Posterior vena cava (tissue), 2 donors: ENCODE measurements around the gene ACBD7. TPM values are rescaled to one million over a fixed set of nuclear protein-coding genes. Genes with fewer than 3 reads are reported as not detected.

Experiments
- DNase-seq: peaks from one replicate; pipeline ENCODE4 v3.0.0-alpha.2; 2020; ENCODE audit warnings: low spot score
- intact Hi-C, 2 donors: fragments of 100-400 bp; cut with DNase I; formaldehyde crosslinking; loops; one replicate each; pipeline versions ENCODE4 v1.14.1 to v1.14.2; 2022 to 2023
- total RNA-seq, 2 donors: library from RNA; stranded (reverse); fragmentation: NEBNext Ultra II Directional; extraction: Animal tissue kit (Norgen Biotek cat#: 25700); gene quantifications; one replicate each; pipeline ENCODE4 v1.2.1, GENCODE V29; 2021
- donor health status: DM: yes; HTN: yes; CAD: no.
- donor health status: DM: yes; HTN: yes; CAD: no.

Gene ACBD7
- total RNA-seq, 2 donors from 2014 or later, result 0.46 TPM; not detected in 1

DNA sequence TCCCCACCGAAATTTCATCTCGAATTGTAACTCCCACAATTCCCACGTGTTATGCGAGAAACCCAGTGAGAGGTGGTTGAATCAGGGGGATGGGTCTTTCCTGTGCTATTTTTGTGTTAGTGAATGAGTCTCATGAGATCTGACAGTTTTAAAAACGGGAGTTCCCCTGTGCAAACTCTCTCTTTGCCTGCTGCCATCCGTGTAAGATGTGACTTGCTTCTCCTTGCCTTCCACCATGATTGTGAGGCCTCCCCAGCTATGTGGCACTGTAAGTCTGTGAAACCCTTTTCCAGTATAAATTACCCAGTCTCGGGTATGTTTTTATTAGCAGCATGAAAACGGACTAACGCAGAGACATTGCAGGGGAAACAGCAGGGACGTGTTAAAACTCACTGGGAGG lies 50.2 kb downstream of the ACBD7 start:
- intact Hi-C loops, result no loop called here
- DNase-seq, result no peak

DNA sequence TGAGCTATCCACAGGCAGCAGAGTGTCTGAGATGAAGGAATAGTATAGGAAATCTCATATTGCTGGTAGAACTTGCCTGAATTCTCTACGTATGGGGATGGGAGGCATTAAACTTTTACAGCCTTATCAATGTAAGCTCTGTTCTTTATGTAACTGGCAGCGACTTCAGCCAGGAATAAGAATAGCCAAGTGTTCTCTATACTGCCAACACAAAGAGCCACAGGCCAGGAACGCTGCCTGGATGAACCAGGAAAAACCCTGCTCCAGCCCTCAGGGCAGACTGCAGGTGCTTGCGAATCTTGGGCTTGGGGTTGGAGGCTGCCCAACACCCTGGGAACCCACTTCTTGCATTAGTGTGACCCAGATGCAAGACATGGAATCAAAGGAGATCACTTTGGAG lies 50.9 kb downstream of the ACBD7 start:
- intact Hi-C loops, result no loop called here
- no peak for DNase-seq

DNA sequence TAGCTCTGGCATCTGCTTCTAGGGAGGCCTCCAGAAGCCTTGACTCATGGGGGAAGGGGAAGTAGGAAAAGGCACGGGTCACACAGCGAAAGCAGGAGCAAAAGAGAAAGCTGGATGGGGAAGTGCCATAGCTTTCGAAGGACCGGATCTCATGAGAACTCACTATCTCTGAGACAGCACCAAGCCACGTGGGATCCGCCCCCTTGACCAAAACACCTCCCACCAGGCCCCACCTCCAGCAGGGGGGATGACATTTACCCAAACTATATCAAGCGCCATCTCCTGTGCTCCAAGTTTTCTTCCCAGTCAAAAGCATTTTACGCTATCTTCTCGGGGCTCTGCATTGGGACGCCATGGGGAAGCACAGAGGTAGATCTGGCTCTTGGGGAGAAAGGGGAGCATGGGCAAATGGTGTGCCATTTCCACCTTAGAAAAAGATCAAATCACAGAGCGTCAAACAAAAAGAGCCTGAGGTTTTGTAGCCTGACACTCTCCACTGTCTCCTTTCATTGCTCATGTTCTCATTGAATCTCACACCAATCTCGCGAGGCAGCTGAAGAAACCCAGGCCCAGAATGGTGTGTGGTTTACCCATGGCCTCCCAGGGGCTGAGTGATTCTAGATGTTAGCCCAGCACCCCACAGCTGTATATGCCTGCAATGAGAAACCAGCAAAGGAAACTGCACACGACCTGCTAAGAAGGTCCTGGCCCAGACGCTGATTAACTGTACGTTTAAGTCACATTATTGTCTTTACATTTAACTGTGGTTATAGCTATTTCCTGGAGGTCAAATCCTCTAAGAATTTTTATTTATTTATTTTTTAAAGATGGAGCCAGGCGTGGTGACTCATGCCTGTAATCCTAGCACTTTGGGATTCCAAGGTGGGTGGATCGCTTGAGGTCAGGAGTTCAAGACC lies 52.9 kb downstream of the ACBD7 start:
- intact Hi-C loops, result no loop called here
- DNase-seq, result no peak

DNA sequence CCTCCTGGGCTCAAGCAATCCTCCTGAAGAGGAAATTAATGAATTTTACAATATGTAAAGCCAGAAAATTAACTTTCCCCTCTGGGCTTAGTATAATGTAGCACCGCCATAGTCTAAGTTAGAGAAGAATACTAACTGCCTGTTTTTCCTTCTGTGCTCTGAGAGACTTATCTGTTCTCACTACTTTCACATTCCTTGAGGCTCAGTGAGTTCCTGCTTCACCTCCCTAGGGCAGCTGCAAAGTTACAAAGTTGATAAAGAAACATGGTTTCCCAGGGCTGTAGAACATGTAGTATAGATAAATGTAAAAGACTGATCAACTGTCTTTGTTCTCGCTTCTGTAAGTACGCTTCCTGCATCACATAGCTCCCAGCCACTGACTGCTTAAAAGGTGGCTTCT lies 60.8 kb downstream of the ACBD7 start:
- DNase-seq, result no peak
- intact Hi-C loops, result no loop called here

Other genes with a start within 250 kb of the ACBD7 start
- 1 to 10 TPM; 7.5 to 9.3 TPM for gene SUV39H2, start 209.9 kb downstream of the ACBD7 start, total RNA-seq
- gene DCLRE1C, start 134.7 kb downstream of the ACBD7 start, total RNA-seq, result 10 to 100 TPM in 1 of 2 donors, 1 to 10 TPM in 1; 8.7 to 12.0 TPM
- gene MEIG1, start 129.4 kb downstream of the ACBD7 start, total RNA-seq, result not detected
- gene OLAH, start 44.8 kb downstream of the ACBD7 start, total RNA-seq, result 1 to 10 TPM; 1.3 to 1.9 TPM
- gene RPP38, start 8.6 kb upstream of the ACBD7 start, total RNA-seq, result 10 to 100 TPM in 1 of 2 donors, 1 to 10 TPM in 1; 10.0 to 11.2 TPM
- 10 to 100 TPM; 15.1 to 18.9 TPM for gene NMT2, start 79.9 kb upstream of the ACBD7 start, total RNA-seq